K562 (cell line): ENCODE measurements around the gene DAZAP1.

Experiments
- CBX8 ChIP-seq: fragments of 200-600 bp; sonication (generic); IDR thresholded peaks from 2 replicates; pipeline ENCODE4 v1.6.1; 2012; ENCODE audit warnings: borderline replicate concordance, mixed run types, low read depth, mild to moderate bottlenecking, moderate library complexity, mixed read lengths, low read length, control low read depth, inconsistent platforms; ENCODE audit not compliant: poor library complexity, severe bottlenecking; ENCODE audit errors: extremely low read depth
- FOXK2 ChIP-seq, 2 experiments: fragments of 450-650 bp; IDR thresholded peaks in 1 of 2; conservative IDR thresholded peaks in 1 of 2; 2 replicates each; pipeline ENCODE4 v1.6.1; 2016; ENCODE audit warnings: low read depth in 2 of 2, mild to moderate bottlenecking in 1 of 2
- KLF10 ChIP-seq: fragments of 250-450 bp; sonication (Bioruptor Pico); IDR thresholded peaks from 2 replicates; pipeline ENCODE4 v1.6.1; 2021; ENCODE audit warnings: matching md5 sums
- NFRKB ChIP-seq: fragments of 450-650 bp; IDR thresholded peaks from 2 replicates; pipeline ENCODE4 v1.6.1; 2016; ENCODE audit warnings: low read depth
- RBFOX2 ChIP-seq: fragments of 200-400 bp; formaldehyde crosslinking; IDR thresholded peaks from 2 replicates; pipeline ENCODE4 v1.6.1; 2017; ENCODE audit warnings: low read depth, mild to moderate bottlenecking, low read length, moderate library complexity
- TCF7 ChIP-seq: sonication (generic); IDR thresholded peaks from 2 replicates; pipeline ENCODE4 v1.6.1; 2016; ENCODE audit warnings: antibody characterized with exemption, borderline replicate concordance
- YY1 ChIP-seq, 3 experiments: IDR thresholded peaks; 2 replicates each; pipeline ENCODE4 v1.6.1; 2011; ENCODE audit warnings: low read length in 2 of 3, mild to moderate bottlenecking in 2 of 3, moderate library complexity in 2 of 3, borderline replicate concordance in 1 of 3, control low read depth in 1 of 3, low read depth in 1 of 3; ENCODE audit not compliant: insufficient read depth in 3 of 3, insufficient replicate concordance in 2 of 3, control insufficient read depth in 1 of 3, insufficient read length in 1 of 3; ENCODE audit errors: extremely low read depth in 1 of 3
- ZNF76 ChIP-seq: fragments of 250-450 bp; sonication (Bioruptor Pico); IDR thresholded peaks from 2 replicates; pipeline ENCODE4 v1.4.0; 2020; ENCODE audit warnings: mild to moderate bottlenecking, moderate library complexity, borderline replicate concordance
- TF ChIP-seq, protein P1 (sequence below), 2 experiments: IDR thresholded peaks; 2 replicates each; pipeline ENCODE4 v1.6.1; 2012; ENCODE audit warnings: improper control_type of control experiment in 2 of 2, low read depth in 2 of 2, low read length in 2 of 2, borderline replicate concordance in 1 of 2
- TF ChIP-seq, protein P2 (sequence below), 3 experiments: IDR thresholded peaks in 2 of 3; conservative IDR thresholded peaks in 1 of 3; 2 replicates each; pipeline ENCODE4 v1.5.1; 2011 to 2012; ENCODE audit warnings: low read length in 3 of 3, mild to moderate bottlenecking in 3 of 3, control low read depth in 2 of 3, improper control_type of control experiment in 1 of 3, inconsistent platforms in 1 of 3, low read depth in 1 of 3, mixed read lengths in 1 of 3, moderate library complexity in 1 of 3; ENCODE audit not compliant: insufficient read depth in 2 of 3
- TF ChIP-seq, protein P3 (sequence below): fragments of 450-650 bp; formaldehyde crosslinking; IDR thresholded peaks from 2 replicates; pipeline ENCODE4 v1.4.0; 2022; ENCODE audit warnings: mild to moderate bottlenecking, moderate library complexity
- TF ChIP-seq, protein P4 (sequence below): conservative IDR thresholded peaks from 2 replicates; pipeline ENCODE4 v1.6.1; 2011; ENCODE audit warnings: low read depth, mild to moderate bottlenecking, low read length; ENCODE audit not compliant: control insufficient read depth

DNA sequence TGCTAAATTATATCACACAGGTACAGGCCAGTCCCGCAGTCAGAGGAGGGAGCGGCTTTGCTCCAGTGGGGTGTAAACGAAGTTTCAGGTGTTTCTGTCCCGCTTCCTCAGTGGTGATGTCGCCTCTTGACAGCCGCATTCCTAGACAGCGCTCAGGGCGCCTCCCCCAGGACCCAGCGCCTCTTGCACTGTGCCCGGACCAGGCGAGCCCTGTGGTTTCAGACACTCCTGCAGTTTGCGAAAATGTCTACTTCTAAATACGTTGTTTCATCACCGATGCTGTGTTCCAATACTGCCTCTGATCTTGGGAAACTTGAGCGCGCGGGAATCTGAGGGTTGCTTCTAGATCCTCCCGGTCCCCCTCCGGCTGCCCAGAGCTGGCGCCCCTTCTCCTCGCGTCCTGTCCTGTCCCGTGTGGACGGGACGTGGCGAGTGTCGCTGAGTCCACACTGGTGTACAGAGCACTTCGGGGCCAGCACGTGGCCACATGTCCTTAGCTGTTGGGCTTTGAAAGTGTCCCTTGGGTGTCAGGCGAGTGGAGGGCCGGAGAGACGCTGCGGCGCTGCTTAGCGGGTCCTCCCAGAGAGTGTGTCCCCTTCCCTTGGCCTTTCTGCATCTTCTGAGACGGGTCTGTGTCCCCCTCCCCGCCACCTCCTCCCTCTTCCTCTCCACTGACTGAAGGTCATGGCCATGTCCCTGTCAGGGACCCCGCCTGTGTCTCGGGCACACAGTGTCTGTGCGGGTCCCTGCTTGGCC is 16.2 kb downstream of the DAZAP1 start:
- TF ChIP-seq RBFOX2 (no peak), NFRKB (no peak), CBX8 (no peak), YY1 (IDR thresholded peaks at IDR 0.05; ENCODE audit: borderline replicate concordance in 1 of 3, control insufficient read depth in 1 of 3, extremely low read depth in 1 of 3, insufficient read depth in 3 of 3, insufficient read length in 1 of 3, insufficient replicate concordance in 2 of 3, low read depth in 1 of 3, low read length in 2 of 3) (no peak), KLF10 (CRISPR knock-in tag) (no peak), FOXK2 (conservative IDR thresholded peaks at IDR 0.05 in 1 of 2, IDR thresholded peaks at IDR 0.05 in 1 of 2; ENCODE audit: low read depth in 2 of 2) (no peak), TCF7 (no peak), ZNF76 (CRISPR knock-in tag) (no peak)
- TF ChIP-seq, protein P1, sequence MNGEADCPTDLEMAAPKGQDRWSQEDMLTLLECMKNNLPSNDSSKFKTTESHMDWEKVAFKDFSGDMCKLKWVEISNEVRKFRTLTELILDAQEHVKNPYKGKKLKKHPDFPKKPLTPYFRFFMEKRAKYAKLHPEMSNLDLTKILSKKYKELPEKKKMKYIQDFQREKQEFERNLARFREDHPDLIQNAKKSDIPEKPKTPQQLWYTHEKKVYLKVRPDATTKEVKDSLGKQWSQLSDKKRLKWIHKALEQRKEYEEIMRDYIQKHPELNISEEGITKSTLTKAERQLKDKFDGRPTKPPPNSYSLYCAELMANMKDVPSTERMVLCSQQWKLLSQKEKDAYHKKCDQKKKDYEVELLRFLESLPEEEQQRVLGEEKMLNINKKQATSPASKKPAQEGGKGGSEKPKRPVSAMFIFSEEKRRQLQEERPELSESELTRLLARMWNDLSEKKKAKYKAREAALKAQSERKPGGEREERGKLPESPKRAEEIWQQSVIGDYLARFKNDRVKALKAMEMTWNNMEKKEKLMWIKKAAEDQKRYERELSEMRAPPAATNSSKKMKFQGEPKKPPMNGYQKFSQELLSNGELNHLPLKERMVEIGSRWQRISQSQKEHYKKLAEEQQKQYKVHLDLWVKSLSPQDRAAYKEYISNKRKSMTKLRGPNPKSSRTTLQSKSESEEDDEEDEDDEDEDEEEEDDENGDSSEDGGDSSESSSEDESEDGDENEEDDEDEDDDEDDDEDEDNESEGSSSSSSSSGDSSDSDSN (IDR thresholded peaks at IDR 0.05; ENCODE audit: borderline replicate concordance in 1 of 2, low read depth in 2 of 2, low read length in 2 of 2), result no peak
- TF ChIP-seq, protein P2, sequence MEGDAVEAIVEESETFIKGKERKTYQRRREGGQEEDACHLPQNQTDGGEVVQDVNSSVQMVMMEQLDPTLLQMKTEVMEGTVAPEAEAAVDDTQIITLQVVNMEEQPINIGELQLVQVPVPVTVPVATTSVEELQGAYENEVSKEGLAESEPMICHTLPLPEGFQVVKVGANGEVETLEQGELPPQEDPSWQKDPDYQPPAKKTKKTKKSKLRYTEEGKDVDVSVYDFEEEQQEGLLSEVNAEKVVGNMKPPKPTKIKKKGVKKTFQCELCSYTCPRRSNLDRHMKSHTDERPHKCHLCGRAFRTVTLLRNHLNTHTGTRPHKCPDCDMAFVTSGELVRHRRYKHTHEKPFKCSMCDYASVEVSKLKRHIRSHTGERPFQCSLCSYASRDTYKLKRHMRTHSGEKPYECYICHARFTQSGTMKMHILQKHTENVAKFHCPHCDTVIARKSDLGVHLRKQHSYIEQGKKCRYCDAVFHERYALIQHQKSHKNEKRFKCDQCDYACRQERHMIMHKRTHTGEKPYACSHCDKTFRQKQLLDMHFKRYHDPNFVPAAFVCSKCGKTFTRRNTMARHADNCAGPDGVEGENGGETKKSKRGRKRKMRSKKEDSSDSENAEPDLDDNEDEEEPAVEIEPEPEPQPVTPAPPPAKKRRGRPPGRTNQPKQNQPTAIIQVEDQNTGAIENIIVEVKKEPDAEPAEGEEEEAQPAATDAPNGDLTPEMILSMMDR (IDR thresholded peaks at IDR 0.05 in 2 of 3, conservative IDR thresholded peaks at IDR 0.05 in 1 of 3; ENCODE audit: insufficient read depth in 2 of 3, low read depth in 1 of 3, low read length in 3 of 3), result no peak
- TF ChIP-seq, protein P3, sequence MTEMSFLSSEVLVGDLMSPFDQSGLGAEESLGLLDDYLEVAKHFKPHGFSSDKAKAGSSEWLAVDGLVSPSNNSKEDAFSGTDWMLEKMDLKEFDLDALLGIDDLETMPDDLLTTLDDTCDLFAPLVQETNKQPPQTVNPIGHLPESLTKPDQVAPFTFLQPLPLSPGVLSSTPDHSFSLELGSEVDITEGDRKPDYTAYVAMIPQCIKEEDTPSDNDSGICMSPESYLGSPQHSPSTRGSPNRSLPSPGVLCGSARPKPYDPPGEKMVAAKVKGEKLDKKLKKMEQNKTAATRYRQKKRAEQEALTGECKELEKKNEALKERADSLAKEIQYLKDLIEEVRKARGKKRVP (CRISPR knock-in tag), result no peak
- TF ChIP-seq, protein P4, sequence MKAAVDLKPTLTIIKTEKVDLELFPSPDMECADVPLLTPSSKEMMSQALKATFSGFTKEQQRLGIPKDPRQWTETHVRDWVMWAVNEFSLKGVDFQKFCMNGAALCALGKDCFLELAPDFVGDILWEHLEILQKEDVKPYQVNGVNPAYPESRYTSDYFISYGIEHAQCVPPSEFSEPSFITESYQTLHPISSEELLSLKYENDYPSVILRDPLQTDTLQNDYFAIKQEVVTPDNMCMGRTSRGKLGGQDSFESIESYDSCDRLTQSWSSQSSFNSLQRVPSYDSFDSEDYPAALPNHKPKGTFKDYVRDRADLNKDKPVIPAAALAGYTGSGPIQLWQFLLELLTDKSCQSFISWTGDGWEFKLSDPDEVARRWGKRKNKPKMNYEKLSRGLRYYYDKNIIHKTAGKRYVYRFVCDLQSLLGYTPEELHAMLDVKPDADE, result no peak
